HFFc6 (cell line): Measurements from ENCODE around the gene QKI. TPM values are rescaled to one million over a fixed set of nuclear protein-coding genes. Genes with fewer than 3 reads are reported as not detected.

Experiments used
- DNase-seq: peaks from one replicate; pipeline ENCODE4 v3.0.0-alpha.2; 2018
- H3K27ac Mint-ChIP-seq: 2 replicates; pipeline ENCODE4 v1.8.0; 2020; ENCODE audit warnings: mild to moderate bottlenecking, mixed read lengths
- H3K27me3 Mint-ChIP-seq: 2 replicates; pipeline ENCODE4 v1.8.0; 2021; ENCODE audit warnings: mild to moderate bottlenecking, moderate library complexity, mixed read lengths; ENCODE audit not compliant: insufficient read depth
- H3K36me3 Mint-ChIP-seq: 2 replicates; pipeline ENCODE4 v1.8.0; 2021; ENCODE audit warnings: low read depth, mixed read lengths
- H3K4me1 Mint-ChIP-seq: 2 replicates; pipeline ENCODE4 v1.8.0; 2020; ENCODE audit warnings: low read depth, mixed read lengths
- H3K4me3 Mint-ChIP-seq: 2 replicates; pipeline ENCODE4 v1.8.0; 2020; ENCODE audit warnings: mild to moderate bottlenecking, moderate library complexity, mixed read lengths
- H3K9me3 Mint-ChIP-seq: 2 replicates; pipeline ENCODE4 v1.8.0; 2020; ENCODE audit warnings: mild to moderate bottlenecking, mixed read lengths
- total RNA-seq, 6 experiments: library from RNA; stranded (reverse); fragmentation: NEBNext Ultra II Directional; extraction: Animal tissue kit (Norgen Biotek cat#: 25700); gene quantifications; 2 replicates in 1 of 6; 3 replicates in 5 of 6; pipeline ENCODE4 v1.2.3, GENCODE V29; 2021
- TF ChIP-seq, protein P1 (sequence below): fragments of 200-600 bp; sonication (generic); IDR thresholded peaks from 2 replicates; pipeline ENCODE4 v1.5.0; 2021; ENCODE audit warnings: antibody characterized with exemption, mild to moderate bottlenecking

Gene QKI
- total RNA-seq, 6 experiments from 2014 or later = 71.3 to 90.5 (median 85.1) TPM

DNA sequence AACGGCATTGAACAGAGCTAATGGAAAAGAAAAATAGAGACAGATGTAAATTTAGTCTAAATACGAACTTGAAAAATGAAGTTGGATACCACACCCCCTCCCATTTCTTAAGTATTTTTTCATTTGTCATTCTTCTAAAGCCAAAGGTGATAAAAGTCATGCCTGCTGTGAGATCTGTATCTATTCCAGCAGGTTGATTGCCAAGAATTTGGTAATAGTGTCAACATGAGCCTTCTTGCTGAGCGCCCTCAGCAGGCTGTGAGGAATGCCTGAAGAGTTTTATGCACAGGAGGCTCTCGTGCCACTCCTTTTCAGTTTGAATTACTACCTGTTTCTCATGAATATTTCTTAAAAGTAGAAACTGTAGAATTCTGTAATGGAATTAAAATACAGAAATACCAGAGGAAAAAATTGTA is 165.4 kb downstream of the QKI start:
- no peak overlapping the region for H3K27ac Mint-ChIP-seq
- peaks cover 5% of the 10 kb centered on the region for H3K36me3 Mint-ChIP-seq
- H3K4me3 Mint-ChIP-seq = no peak overlapping the region
- H3K9me3 Mint-ChIP-seq = no peaks in the 10 kb centered on the region; the same call in 1 of the 2 replicates
- TF ChIP-seq, protein P1, sequence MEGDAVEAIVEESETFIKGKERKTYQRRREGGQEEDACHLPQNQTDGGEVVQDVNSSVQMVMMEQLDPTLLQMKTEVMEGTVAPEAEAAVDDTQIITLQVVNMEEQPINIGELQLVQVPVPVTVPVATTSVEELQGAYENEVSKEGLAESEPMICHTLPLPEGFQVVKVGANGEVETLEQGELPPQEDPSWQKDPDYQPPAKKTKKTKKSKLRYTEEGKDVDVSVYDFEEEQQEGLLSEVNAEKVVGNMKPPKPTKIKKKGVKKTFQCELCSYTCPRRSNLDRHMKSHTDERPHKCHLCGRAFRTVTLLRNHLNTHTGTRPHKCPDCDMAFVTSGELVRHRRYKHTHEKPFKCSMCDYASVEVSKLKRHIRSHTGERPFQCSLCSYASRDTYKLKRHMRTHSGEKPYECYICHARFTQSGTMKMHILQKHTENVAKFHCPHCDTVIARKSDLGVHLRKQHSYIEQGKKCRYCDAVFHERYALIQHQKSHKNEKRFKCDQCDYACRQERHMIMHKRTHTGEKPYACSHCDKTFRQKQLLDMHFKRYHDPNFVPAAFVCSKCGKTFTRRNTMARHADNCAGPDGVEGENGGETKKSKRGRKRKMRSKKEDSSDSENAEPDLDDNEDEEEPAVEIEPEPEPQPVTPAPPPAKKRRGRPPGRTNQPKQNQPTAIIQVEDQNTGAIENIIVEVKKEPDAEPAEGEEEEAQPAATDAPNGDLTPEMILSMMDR = no peak
- H3K4me1 Mint-ChIP-seq = peaks cover 22% of the 10 kb centered on the region
- DNase-seq = no peak
- peaks cover 1% of the 10 kb centered on the region for H3K27me3 Mint-ChIP-seq

DNA sequence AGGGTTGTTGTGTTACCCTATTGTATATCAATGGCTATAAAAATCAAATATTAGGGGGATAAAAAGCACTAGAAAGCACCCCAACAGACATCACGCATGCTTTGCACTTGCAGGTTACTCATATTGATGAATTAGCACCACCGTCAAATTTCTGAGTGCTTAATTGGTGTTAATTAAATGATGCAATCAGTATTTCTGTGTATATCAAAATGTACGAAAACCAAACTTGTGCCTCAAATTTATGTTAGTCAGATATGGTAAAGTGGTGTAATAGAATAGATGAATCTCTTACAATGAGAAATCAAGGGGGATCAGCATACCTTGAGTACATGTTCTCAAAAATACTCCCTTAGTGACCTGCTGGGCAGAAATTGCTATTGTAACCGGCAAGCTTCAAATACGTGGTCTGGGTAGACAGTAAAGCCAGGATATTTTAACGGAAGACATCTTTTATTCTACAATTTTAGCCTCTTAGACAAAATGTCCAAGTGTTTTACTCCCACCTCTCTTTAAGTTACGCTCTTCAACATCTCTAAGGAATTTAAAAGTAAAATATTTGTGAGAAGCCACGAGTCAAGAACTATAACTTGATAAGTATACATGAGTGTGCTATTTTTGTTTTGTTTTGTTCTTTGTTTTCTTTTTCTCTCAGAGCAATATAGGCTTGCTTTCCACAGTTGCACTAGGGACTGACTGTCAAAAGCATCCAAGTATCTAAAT is 166.0 kb downstream of the QKI start:
- H3K36me3 Mint-ChIP-seq = peaks cover 5% of the 10 kb centered on the region

DNA sequence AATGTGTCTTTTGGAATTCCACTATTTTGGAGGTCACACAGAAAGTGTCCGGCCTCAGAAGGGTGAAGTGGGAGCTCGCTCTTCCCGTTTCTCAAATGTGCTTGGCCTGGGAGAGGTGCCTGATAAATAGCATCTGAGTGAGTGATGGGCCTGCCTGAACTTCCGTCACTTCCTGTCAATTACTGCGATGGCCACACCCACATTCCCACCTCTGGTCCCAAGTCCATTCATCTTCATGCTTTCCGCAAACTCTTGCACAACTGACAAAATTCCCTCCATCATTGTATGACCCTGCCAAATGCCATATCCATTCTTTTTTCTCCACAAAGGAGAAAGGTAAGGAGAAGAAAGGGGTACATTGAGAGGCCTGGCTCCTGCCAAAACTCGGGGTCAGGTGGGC is 169.0 kb downstream of the QKI start:
- Mint-ChIP-seq H3K9me3 (no peaks in the 10 kb centered on the region; the same call in 1 of the 2 replicates), H3K27ac (no peak overlapping the region), H3K4me1 (peaks cover 35% of the 10 kb centered on the region)

More for the DNA sequence above, 166.0 kb downstream of the QKI start:
- Mint-ChIP-seq H3K4me3 (no peak overlapping the region), H3K9me3 (no peaks in the 10 kb centered on the region; the same call in 1 of the 2 replicates), H3K4me1 (peaks cover 23% of the 10 kb centered on the region), H3K27me3 (peaks cover 1% of the 10 kb centered on the region), H3K27ac (no peak overlapping the region)
- DNase-seq = no peak
- TF ChIP-seq, protein P1 = no peak

DNA sequence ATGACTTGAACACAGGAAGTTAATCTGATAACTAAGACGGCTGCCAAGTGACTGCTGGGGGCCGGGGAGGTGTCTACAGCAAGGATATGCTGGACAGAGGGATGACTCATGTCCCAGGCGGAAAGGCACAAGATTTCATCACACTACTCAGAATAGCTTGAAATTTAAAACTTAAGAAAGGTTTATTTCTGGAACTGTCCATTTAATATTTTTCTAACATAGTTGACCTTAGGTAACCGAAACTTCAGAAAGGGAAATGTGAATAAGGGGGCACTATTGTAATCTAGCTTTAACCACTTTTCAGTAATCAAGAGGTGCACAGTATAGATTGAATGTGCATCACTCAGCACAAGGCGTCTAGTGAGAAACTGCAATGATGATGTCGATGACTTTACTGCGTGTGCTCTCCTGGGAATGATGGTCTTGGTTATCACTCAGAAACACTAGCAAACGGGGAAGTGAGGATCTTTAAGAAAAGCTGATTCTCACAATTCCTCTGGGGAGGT is 171.5 kb downstream of the QKI start:
- peaks cover 33% of the 10 kb centered on the region for H3K4me1 Mint-ChIP-seq
- H3K4me3 Mint-ChIP-seq = peak overlapping the region; percentile 29; the same call in 1 of the 2 replicates
- H3K9me3 Mint-ChIP-seq = peaks cover 18% of the 10 kb centered on the region
- peaks cover 11% of the 10 kb centered on the region for H3K36me3 Mint-ChIP-seq
- H3K27ac Mint-ChIP-seq = peak overlapping the region; percentile 22
- DNase-seq = peak; percentile 69
- H3K27me3 Mint-ChIP-seq = peaks cover 3% of the 10 kb centered on the region
- TF ChIP-seq, protein P1 = no peak

More for the DNA sequence above, 169.0 kb downstream of the QKI start:
- TF ChIP-seq, protein P1 = no peak
- no peak overlapping the region for H3K4me3 Mint-ChIP-seq
- H3K36me3 Mint-ChIP-seq = peaks cover 5% of the 10 kb centered on the region
- peaks cover 3% of the 10 kb centered on the region for H3K27me3 Mint-ChIP-seq
- DNase-seq = no peak

DNA sequence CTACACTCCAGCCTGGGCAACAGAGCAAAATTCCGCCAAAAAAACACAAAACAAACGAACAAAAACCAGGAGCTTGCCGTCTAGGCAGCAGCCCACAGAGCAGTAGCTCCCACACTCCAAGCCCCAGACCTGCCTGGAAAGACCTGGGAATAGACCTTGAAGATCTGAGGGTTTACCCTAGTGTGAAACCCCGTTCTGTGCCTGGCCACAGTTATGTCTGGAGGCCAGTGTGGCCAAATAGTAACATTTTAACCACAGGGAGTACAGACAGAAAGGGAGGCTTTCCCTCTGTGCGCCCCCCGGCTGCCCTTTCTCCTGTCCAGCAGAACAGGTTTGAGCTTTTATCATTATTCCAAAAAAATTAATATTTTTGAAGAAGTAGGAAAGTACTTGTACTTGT is 172.4 kb downstream of the QKI start:
- TF ChIP-seq, protein P1 = 0 out of 2 replicates have a peak, but pooled peaks have one; percentile 9
- H3K36me3 Mint-ChIP-seq = peaks cover 17% of the 10 kb centered on the region
- peaks cover 3% of the 10 kb centered on the region for H3K27me3 Mint-ChIP-seq
- no peak for DNase-seq
- H3K4me3 Mint-ChIP-seq = no peak overlapping the region
- H3K27ac Mint-ChIP-seq = no peak overlapping the region
- H3K4me1 Mint-ChIP-seq = peaks cover 33% of the 10 kb centered on the region
- peaks cover 24% of the 10 kb centered on the region for H3K9me3 Mint-ChIP-seq
